ENCODE results near the gene F13A1.

The F13A1 gene

DNA sequence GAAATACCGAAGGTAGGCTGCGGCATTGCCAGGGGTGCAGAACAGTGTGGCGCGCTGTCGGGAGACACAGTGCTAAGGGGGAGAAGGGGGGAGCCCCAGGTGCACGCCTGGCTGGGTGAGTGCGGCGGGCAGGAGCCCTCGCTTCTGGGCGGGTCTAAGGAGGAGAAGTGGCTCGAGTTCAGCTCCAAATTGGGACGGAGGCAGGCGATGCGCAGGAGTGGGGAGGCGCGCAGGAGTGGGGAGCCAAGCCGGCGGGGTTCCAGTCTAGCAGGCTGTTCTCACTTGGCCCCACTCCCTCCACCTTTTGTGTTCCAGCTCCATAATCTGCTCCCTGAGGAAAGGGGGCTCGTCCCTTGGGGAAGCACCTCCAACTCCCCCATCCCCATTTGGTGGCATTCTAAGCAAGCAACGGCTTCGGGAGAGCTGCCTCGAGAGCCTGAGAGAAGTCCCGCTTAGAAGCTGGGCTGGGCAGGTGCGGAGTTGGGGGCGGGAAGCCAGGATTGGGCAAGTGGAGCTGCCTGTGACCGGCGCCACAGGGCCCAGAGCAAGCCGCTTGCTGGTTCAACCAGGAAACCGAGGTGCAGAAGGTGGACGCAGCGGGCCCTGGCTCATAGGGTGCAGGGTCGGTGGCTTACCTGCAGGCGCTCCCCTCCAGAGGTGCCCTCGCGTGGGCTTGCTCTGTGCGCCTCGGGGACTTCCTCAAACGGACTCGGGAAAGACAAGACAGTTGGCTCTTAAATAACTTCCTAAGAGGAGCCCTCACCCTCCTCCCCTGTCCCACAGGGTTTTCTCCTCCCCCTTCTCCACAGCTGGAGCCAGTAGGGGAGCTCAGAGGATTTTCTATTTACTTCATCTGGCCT lies at the start of gene F13A1:
Gene F13A1, minus strand, starts transcription at position 711 of the 860 bp plus-strand sequence. CDS start 1,998 bp downstream, outside the sequence.
- peak in 1 of 2 donors; percentile 19 for DNase-seq

- no peak for DNase-seq
These were observed 48.2 kb upstream of the F13A1 start for GRCh38 chr6:6368684-6369052.

- DNase-seq: no peak
These were observed 47.7 kb upstream of the F13A1 start for GRCh38 chr6:6368040-6368683.

- DNase-seq: no peak
These were observed 46.3 kb upstream of the F13A1 start for GRCh38 chr6:6366803-6367202.

DNA sequence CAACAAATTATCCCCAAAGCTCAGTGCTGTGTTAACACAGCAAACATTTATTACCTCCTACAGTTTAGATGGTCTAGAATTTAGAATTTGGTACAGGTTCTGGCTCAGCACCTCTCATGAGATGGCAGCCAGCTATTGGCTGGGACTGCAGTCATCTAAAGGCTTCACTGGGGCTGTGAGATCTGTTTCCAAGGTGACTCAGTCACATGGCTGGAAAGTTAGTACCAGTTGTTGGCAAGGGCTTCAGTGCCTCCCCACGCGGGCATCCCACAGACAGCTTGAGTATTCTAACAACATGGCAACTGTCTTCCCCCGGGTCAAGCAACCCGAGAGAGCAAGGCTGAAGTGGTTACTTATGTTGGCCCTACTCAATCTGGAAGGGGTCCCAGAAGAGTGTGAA lies 44.8 kb upstream of the F13A1 start:
- DNase-seq: no peak

DNA sequence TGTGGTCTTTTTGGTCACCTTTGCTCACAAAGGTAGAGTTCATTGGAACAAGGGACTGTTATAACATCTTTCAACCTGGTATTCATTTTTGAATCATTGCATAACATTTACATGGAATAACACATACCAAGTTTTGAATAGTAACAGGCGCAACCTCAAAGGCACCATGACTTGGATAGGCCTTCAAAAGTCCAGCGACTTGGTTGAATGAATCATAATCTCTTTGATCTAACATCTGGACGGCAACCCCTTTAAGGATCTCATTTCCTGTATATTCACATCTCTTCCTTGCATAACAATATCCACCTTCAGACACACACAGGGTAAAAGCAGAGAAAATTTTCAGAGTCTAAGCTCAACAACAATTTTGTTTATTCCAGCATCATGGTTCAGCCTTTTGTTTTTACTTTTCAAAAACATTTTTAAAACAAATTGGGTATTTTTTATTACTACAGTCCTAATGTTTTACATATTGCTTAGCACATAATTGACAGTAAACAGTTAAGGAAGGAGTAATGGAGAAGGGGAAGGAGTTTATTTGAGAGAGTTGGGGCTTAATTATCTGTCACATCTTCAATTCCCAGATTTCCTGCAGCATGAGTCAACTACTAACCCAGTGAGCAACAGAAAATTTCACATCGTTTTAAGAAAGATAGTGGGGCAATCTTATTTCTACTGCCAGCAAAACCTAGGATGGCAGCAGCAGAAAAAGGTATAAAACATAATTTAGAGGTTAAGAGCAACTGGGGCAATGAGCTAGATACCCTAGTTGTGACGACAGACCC lies 41.8 kb upstream of the F13A1 start:
- DNase-seq: no peak

DNA sequence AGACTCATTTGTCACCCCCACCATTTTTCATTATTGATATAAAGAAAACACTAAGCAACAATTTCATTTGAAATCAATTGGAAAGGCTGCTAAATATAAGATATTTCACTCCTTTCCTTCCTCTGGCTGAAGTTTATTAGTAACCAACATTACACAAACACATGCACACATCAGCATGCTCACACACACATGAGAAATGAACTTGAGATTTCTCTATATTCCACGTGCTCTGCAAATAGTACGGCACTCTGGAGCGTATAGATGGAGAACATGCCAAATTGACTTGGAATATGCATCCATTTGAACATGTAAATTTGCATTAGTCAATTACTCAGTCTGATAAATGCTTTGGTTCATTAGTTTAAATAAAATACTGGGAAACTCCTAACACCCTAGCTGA lies 37.1 kb upstream of the F13A1 start:
- no peak for DNase-seq

GRCh38 chr6:6357032-6357431 lies 36.6 kb upstream of the F13A1 start:
- DNase-seq: no peak

- no peak for DNase-seq
These were observed 32.3 kb upstream of the F13A1 start for GRCh38 chr6:6352772-6353171.

- no peak for DNase-seq
These were observed 31.1 kb upstream of the F13A1 start for GRCh38 chr6:6351511-6352025.

GRCh38 chr6:6350696-6351095 lies 30.2 kb upstream of the F13A1 start:
- no peak for DNase-seq

DNA sequence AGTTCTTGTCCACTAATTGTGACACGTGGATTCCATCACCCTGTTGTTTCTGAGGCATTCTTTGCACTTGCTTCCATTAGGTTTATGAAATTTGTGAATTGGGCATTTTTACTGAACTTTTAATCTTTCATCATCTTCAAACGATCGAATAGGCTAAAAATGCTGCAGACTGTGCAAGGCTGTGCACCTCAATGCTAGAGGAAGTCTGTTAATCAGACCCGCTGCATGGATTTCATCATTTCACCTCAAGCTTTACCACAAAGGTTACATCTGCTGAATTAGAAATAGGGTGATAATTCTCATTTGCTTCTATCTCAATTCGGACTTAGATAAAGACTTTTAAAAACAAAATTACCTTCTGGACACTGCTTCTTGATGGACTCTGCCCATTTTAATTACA lies 27.8 kb upstream of the F13A1 start:
- DNase-seq: no peak

DNA sequence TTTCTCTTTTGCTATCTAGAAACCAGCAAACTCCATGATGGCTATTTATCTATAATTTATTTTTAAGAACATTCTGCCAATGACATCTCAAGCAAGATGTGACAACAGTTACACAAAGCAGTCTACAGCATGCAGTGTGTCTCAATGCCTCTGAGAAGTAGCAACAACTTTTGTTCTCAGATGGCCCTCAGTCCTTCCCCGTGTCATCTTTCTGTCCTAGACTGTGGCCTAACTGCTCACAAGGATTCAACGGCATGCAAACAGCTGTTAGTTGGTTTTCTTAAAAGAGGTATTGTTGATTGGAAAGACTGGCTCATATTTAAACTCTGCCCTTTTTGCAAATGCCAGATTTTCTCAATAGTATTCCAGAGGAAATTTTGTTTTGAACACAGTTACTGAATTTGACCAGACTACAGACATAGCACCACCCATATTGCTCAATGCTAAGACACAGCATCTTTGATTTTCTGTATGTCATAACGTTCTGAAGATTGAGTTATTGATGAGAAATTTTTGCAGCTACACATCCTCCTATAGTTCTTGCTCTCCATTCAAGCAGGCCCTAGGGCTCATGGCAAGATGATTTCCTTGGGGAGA lies 26.1 kb upstream of the F13A1 start:
- no peak for DNase-seq

DNA sequence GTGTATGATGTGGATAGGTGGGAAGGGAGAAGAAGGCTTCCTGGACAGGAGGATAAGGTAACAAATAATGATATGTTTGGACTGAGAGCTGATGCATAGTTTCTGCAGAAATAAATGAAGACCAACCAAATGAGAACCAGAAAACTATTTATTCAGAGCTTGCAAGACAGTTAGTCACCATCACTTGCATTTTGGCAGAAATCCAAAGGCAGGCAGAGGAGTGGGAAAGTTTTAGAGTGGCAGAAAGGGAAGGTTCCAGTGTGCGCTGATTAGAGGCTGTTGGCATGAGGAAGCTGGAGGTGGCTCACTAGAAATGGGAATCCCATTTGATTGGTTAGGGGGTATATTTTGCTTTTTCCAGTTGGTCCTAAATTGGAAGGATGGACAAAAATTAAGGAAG lies 13.0 kb upstream of the F13A1 start:
- DNase-seq: peak in 1 of 2 donors; percentile 23

DNA sequence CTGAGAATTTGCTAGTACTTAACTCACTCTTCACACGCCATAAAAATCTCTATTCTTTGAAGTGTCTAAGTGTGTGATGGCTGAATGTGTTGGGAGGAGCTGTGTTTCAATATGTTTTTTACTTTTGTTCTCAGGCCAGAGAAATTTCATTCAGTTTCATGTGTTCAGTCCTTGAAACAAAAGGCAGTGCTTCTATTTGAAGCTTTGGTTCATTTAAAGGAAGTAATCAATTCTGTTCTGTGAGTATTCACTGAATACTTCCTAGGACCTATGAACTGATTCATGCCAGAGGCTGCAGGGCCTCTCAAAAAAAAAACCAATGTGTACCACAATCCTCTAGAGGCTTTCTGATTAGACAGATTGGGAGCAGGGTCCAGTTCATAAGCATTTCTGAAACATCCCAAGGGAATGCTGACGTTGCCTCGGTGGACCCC lies 12.4 kb upstream of the F13A1 start:
- DNase-seq: no peak

DNA sequence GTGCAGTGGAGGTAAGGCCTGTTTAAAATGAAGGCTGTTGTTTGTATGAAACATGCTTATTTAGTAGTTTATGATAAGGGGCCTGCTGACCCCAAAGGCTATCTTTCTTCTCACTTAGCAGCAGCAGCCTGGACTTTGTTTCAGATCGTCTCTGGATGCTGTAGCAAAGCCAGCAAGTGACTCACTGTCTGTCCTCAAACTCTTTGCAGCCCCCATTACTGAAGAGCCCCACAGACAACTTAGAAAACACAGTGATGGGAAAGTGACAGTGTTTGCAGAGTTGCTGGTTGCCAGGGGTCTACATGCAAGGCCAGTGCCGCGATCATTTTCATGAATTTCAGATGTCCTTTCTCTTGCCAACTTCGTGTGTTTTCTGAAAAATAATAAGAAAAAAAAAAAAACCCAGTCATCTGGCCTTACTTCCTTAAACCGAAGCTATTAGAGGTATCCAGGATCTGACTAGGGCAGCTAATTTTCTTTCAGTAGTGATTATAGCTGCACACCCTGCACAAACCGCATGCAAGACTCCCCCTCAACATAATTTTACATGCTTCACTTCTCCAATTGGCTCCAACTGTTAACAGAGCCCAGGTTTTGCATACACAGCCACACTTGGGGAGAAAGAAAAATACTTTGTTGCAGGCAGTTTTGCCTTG lies 11.6 kb upstream of the F13A1 start:
- no peak for DNase-seq

- DNase-seq: peak in 1 of 2 donors; percentile 26
These were observed 10.9 kb upstream of the F13A1 start for GRCh38 chr6:6331393-6331792.

GRCh38 chr6:6330407-6330806 lies 9.9 kb upstream of the F13A1 start:
- DNase-seq: no peak

DNA sequence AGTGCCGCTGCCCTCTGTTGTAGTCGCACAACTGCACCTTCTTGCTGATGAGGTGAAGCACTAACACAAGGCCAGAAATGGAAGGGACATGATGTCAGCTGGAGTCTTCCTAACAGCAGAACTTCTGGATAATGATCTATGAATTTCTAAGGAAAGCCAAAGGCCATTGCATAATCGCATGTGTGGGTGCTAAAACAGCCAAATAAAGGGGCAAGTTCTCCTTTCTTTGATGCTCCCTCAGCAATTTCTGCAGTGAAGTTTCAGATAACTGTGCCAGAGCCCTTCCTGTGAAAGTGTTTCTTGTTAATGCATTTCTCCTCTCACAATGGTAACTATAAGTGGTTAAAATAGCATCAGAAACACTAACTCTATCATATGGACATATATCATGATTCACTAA lies 8.0 kb upstream of the F13A1 start:
- DNase-seq: peak in 1 of 2 donors; percentile 15

DNA sequence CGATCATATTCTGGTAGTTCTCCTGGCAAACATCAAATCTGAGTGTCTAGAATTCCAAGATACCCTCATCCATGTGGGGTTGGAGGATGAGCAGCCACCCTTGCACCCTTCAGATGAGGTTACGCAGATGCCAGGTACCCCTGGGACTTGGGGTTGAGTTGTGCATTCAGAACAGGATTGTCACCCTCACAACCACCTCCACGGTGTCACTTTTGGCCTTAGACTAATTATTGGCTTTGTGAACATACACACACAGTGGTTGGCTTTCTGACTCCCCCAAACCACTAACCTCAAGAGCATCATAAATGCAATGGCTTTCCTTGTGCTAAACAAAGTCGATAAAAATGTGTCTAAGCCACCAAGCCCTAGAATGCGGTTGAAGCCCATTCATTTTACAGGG lies 2.9 kb upstream of the F13A1 start:
- DNase-seq: no peak

GRCh38 chr6:6320901-6321300 lies 439 bp upstream of the F13A1 start:
- DNase-seq: no peak
